K562 (cell line): ENCODE measurements around the gene CITED1. TPM values are rescaled to one million over a fixed set of nuclear protein-coding genes. Genes with fewer than 3 reads are reported as not detected.
A peak's percentile ranks its signal among the peaks of the same experiment; 100 is the strongest.

Experiments used
- ARID4B ChIP-seq: sonication (generic); formaldehyde crosslinking; IDR thresholded peaks from 2 replicates; pipeline ENCODE4 v1.8.0; 2022; ENCODE audit warnings: mild to moderate bottlenecking, missing genetic modification reagents
- ATF7 ChIP-seq: fragments of 450-650 bp; IDR thresholded peaks from 2 replicates; pipeline ENCODE4 v1.7.1; 2014; ENCODE audit warnings: mild to moderate bottlenecking, moderate library complexity
- FIP1L1 ChIP-seq: fragments of 200-400 bp; formaldehyde crosslinking; IDR thresholded peaks from 2 replicates; pipeline ENCODE4 v1.6.1; 2018; ENCODE audit warnings: mild to moderate bottlenecking, low read depth, low read length; ENCODE audit not compliant: poor library complexity, severe bottlenecking
- IRF1 ChIP-seq: sonication (generic); formaldehyde crosslinking; IDR thresholded peaks from 2 replicates; pipeline ENCODE4 v1.8.0; 2022; ENCODE audit warnings: missing genetic modification reagents, mild to moderate bottlenecking, borderline replicate concordance
- L3MBTL2 ChIP-seq: fragments of 450-650 bp; IDR thresholded peaks from 2 replicates; pipeline ENCODE4 v1.6.1; 2016; ENCODE audit warnings: mild to moderate bottlenecking, moderate library complexity
- MED1 ChIP-seq: sonication (generic); formaldehyde crosslinking; IDR thresholded peaks from 2 replicates; pipeline ENCODE4 v1.8.1; 2023; ENCODE audit warnings: missing genetic modification reagents, borderline replicate concordance
- NR2C1 ChIP-seq, 2 experiments: fragments of 450-650 bp; IDR thresholded peaks; 2 replicates each; pipeline ENCODE4 v1.6.1; 2017; ENCODE audit warnings: mild to moderate bottlenecking in 2 of 2, antibody characterized with exemption in 1 of 2, inconsistent platforms in 1 of 2, missing compliant biosample characterization in 1 of 2, missing genetic modification characterization in 1 of 2
- NR3C1 ChIP-seq: sonication (generic); formaldehyde crosslinking; IDR thresholded peaks from 2 replicates; pipeline ENCODE4 v1.8.1; 2022; ENCODE audit warnings: missing genetic modification reagents
- RREB1 ChIP-seq: fragments of 250-450 bp; sonication (Bioruptor Pico); IDR thresholded peaks from 2 replicates; pipeline ENCODE4 v1.4.0; 2020
- STAT5B ChIP-seq: fragments of 250-450 bp; sonication (Bioruptor Pico); IDR thresholded peaks from 2 replicates; pipeline ENCODE4 v1.8.0; 2021; ENCODE audit warnings: mild to moderate bottlenecking, inconsistent platforms
- TAF1 ChIP-seq: IDR thresholded peaks from 2 replicates; pipeline ENCODE4 v1.6.1; 2011; ENCODE audit warnings: mild to moderate bottlenecking, low read length, moderate library complexity; ENCODE audit not compliant: insufficient read depth, control insufficient read depth, severe bottlenecking; ENCODE audit errors: extremely low read depth
- TRIM25 ChIP-seq: fragments of 450-650 bp; IDR thresholded peaks from 2 replicates; pipeline ENCODE4 v1.7.0; 2016; ENCODE audit warnings: borderline replicate concordance
- polyA plus RNA-seq, 8 experiments: library from polyadenylated mRNA; depleted of rRNA in 4 of 8; stranded (reverse) in 5 of 8; unstranded in 3 of 8; fragments of >200 nt; fragmentation: Nextera tagmentation in 2 of 8; fragmentation: Illumina TruSeq in 1 of 8; extraction: Ambion mirVana in 2 of 8; extraction: Trizol in 1 of 8; gene quantifications; 2 replicates each; pipeline versions ENCODE4 v1.2.1 to v1.2.3, GENCODE V29; 2011 to 2014; ENCODE audit warnings: inconsistent platforms in 1 of 8, missing spikeins in 1 of 8
- total RNA-seq, 7 experiments: library from RNA; depleted of rRNA in 6 of 7; stranded (reverse); fragments of >200 nt in 6 of 7; fragmentation: Illumina TruSeq in 2 of 7; extraction: Trizol in 2 of 7; gene quantifications; 2 replicates each; pipeline versions ENCODE4 v1.2.1 to v1.2.3, GENCODE V29; 2011 to 2021; ENCODE audit warnings: low replicate concordance in 1 of 7

The CITED1 gene
- total and polyA plus RNA-seq, 9 of the 15 experiments (the other 6 are each of a cell fraction or from before 2014, with no cell fraction given) = 0.56 to 5.8 (median 4.2) TPM

- no peak for TF ChIP-seq IRF1 (CRISPR knock-in tag)
- no peak for TF ChIP-seq ARID4B (CRISPR knock-in tag)
- TF ChIP-seq NR3C1 (CRISPR knock-in tag) = no peak
- no peak for TF ChIP-seq NR2C1 (IDR thresholded peaks at IDR 0.05)
- no peak for TF ChIP-seq NR2C1 (tag; IDR thresholded peaks at IDR 0.05)
- TF ChIP-seq ATF7 = no peak
- 0 out of 2 replicates have a peak, but pooled peaks have one; percentile 39 for TF ChIP-seq L3MBTL2
- TF ChIP-seq STAT5B (CRISPR knock-in tag) = no peak
- TF ChIP-seq FIP1L1 = no peak
- TF ChIP-seq MED1 (CRISPR knock-in tag) = no peak
- TF ChIP-seq TRIM25 = no peak
- no peak for TF ChIP-seq RREB1 (CRISPR knock-in tag)
- peak; percentile 35 for TF ChIP-seq TAF1
These were observed 3.0 kb upstream of the CITED1 start (continued) for GRCh38 chrX:72308566-72309296.
